GM18861 (cell line): ENCODE results near the gene NTF4.
"Not testable (repeated sequence)": the region's sequence is repeated elsewhere in the genome, so short reads cannot be mapped to it uniquely, and the experiment has no call there.

ENCODE experiments used
- ATAC-seq: cut with Tn5 transposase; IDR thresholded peaks from one replicate; pipeline ENCODE4 v1.9.1; 2021; ENCODE audit not compliant: unreplicated experiment

NTF4 gene

GRCh38 chr19:49024233-49024632 is 40.4 kb downstream of the NTF4 start, which contains the start of gene CGB3:
CGB3 (minus strand) TSS chr19:49024333; CDS start chr19:49023971, 362 bp downstream.
- not testable (repeated sequence) for ATAC-seq

- ATAC-seq, result no peak
Observed at GRCh38 chr19:49022116-49022515, 42.5 kb downstream of the NTF4 start.

- ATAC-seq, result no peak
Observed at GRCh38 chr19:49020931-49021895, 43.4 kb downstream of the NTF4 start.

- ATAC-seq, result no peak
Observed at GRCh38 chr19:49020342-49020741, 44.3 kb downstream of the NTF4 start.

- ATAC-seq, result no peak
Observed at GRCh38 chr19:49019242-49019932, 45.2 kb downstream of the NTF4 start.

- not testable (repeated sequence) for ATAC-seq
Observed at GRCh38 chr19:49018388-49019241, 46.0 kb downstream of the NTF4 start.

- no peak for ATAC-seq
Observed at GRCh38 chr19:49017666-49018351, 46.8 kb downstream of the NTF4 start.

GRCh38 chr19:49017041-49017665 is 47.5 kb downstream of the NTF4 start, which contains the start of gene LHB:
LHB (minus strand) TSS chr19:49017091; CDS start chr19:49017081, 10 bp downstream.
- ATAC-seq, result no peak

GRCh38 chr19:49016067-49016839 is 48.4 kb downstream of the NTF4 start:
- ATAC-seq, result no peak

GRCh38 chr19:49014870-49015255 is 49.8 kb downstream of the NTF4 start:
- no peak for ATAC-seq

- no peak for ATAC-seq
Observed at GRCh38 chr19:49014123-49014869, 50.3 kb downstream of the NTF4 start.

- no peak for ATAC-seq
Observed at GRCh38 chr19:49011194-49011593, 53.4 kb downstream of the NTF4 start.
